WTC11 (cell line): ENCODE results near the gene FBXL7. TPM values are rescaled to one million over a fixed set of nuclear protein-coding genes. Genes with fewer than 3 reads are reported as not detected.

Experiments
- ATAC-seq: fragments of 200-7000 bp; cut with Tn5 transposase; 2 replicates; pipeline ENCODE4 v1.10.0; 2021; ENCODE audit warnings: mild to moderate bottlenecking, moderate library complexity
- CTCF ChIA-PET: fragments of 300-600 bp; sonication (Branson Sonifier 250); formaldehyde crosslinking; loops from one replicate; lab custom pipeline; 2021; ENCODE audit warnings: antibody characterized with exemption; lab: Charles Lee
- POLR2A ChIA-PET: fragments of 350-600 bp; sonication (Branson Sonifier 250); formaldehyde crosslinking; loops from one replicate; lab custom pipeline; 2021; ENCODE audit warnings: antibody characterized with exemption; lab: Charles Lee
- DNase-seq: peaks from one replicate; pipeline ENCODE4 v3.0.0; 2021; ENCODE audit warnings: low spot score
- H3K27ac Mint-ChIP-seq: 2 replicates; pipeline ENCODE4 v1.8.0; 2021; ENCODE audit warnings: mixed read lengths
- H3K27me3 Mint-ChIP-seq: 2 replicates; pipeline ENCODE4 v1.8.0; 2021; ENCODE audit warnings: low read depth, mild to moderate bottlenecking, moderate library complexity, mixed read lengths
- H3K36me3 Mint-ChIP-seq: 2 replicates; pipeline ENCODE4 v1.8.0; 2021; ENCODE audit warnings: mixed read lengths
- H3K4me1 Mint-ChIP-seq: 2 replicates; pipeline ENCODE4 v1.8.0; 2022; ENCODE audit warnings: mixed read lengths
- H3K4me3 Mint-ChIP-seq: 2 replicates; pipeline ENCODE4 v1.8.0; 2021; ENCODE audit warnings: mild to moderate bottlenecking, moderate library complexity, mixed read lengths
- H3K9me3 Mint-ChIP-seq: 2 replicates; pipeline ENCODE4 v1.8.0; 2021; ENCODE audit warnings: mixed read lengths
- ATF1 ChIP-seq: sonication (generic); formaldehyde crosslinking; IDR thresholded peaks from 2 replicates; pipeline ENCODE4 v1.8.1; 2023; ENCODE audit warnings: mild to moderate bottlenecking, moderate library complexity, missing genetic modification reagents
- CREM ChIP-seq: sonication (generic); formaldehyde crosslinking; IDR thresholded peaks from 2 replicates; pipeline ENCODE4 v1.8.1; 2022; ENCODE audit warnings: mild to moderate bottlenecking, missing genetic modification reagents, moderate library complexity
- FOXK1 ChIP-seq: sonication (generic); formaldehyde crosslinking; IDR thresholded peaks from 2 replicates; pipeline ENCODE4 v1.8.0; 2022; ENCODE audit warnings: mild to moderate bottlenecking, moderate library complexity, missing genetic modification reagents
- GTF2I ChIP-seq: fragments of 250-450 bp; sonication (Bioruptor Pico); conservative IDR thresholded peaks from 2 replicates; pipeline ENCODE4 v1.4.0; 2021; ENCODE audit warnings: mild to moderate bottlenecking
- JUN ChIP-seq: sonication (generic); formaldehyde crosslinking; IDR thresholded peaks from 2 replicates; pipeline ENCODE4 v1.8.0; 2023; ENCODE audit warnings: mild to moderate bottlenecking, missing genetic modification reagents
- MXD4 ChIP-seq: fragments of 250-450 bp; sonication (Bioruptor Pico); IDR thresholded peaks from 2 replicates; pipeline ENCODE4 v1.8.0; 2021; ENCODE audit warnings: mild to moderate bottlenecking, moderate library complexity, borderline replicate concordance
- SMAD3 ChIP-seq: sonication (generic); formaldehyde crosslinking; IDR thresholded peaks from 2 replicates; pipeline ENCODE4 v1.8.0; 2022; ENCODE audit warnings: missing genetic modification reagents, mild to moderate bottlenecking, borderline replicate concordance
- SMAD4 ChIP-seq: sonication (generic); formaldehyde crosslinking; IDR thresholded peaks from 2 replicates; pipeline ENCODE4 v1.8.0; 2022; ENCODE audit warnings: mild to moderate bottlenecking, missing genetic modification reagents
- TP53 ChIP-seq: sonication (generic); formaldehyde crosslinking; IDR thresholded peaks from 2 replicates; pipeline ENCODE4 v1.8.1; 2023; ENCODE audit warnings: mild to moderate bottlenecking, missing genetic modification reagents
- ZNF232 ChIP-seq: sonication (generic); formaldehyde crosslinking; IDR thresholded peaks from 2 replicates; pipeline ENCODE4 v1.8.0; 2022; ENCODE audit warnings: mild to moderate bottlenecking, missing genetic modification reagents
- ZNF263 ChIP-seq: sonication (generic); formaldehyde crosslinking; IDR thresholded peaks from 2 replicates; pipeline ENCODE4 v1.8.1; 2022; ENCODE audit warnings: low read depth, mild to moderate bottlenecking, moderate library complexity, missing genetic modification reagents
- ZNF317 ChIP-seq: sonication (generic); formaldehyde crosslinking; IDR thresholded peaks from 2 replicates; pipeline ENCODE4 v1.8.1; 2023; ENCODE audit warnings: low read depth, mild to moderate bottlenecking, moderate library complexity, missing genetic modification reagents, borderline replicate concordance
- total RNA-seq: library from RNA; stranded (reverse); gene quantifications from 3 replicates; pipeline ENCODE4 v1.2.3, GENCODE V29; 2021
- TF ChIP-seq, protein P1 (sequence below): sonication (generic); formaldehyde crosslinking; IDR thresholded peaks from 2 replicates; pipeline ENCODE4 v1.8.1; 2023; ENCODE audit warnings: mild to moderate bottlenecking, missing genetic modification reagents
- TF ChIP-seq, protein P2 (sequence below): sonication (generic); formaldehyde crosslinking; IDR thresholded peaks from 2 replicates; pipeline ENCODE4 v1.8.1; 2023; ENCODE audit warnings: mild to moderate bottlenecking, missing genetic modification reagents, borderline replicate concordance
- TF ChIP-seq, protein P3 (sequence below): fragments of 250-450 bp; sonication (Bioruptor Pico); IDR thresholded peaks from 2 replicates; pipeline ENCODE4 v1.9.0; 2021; ENCODE audit warnings: mild to moderate bottlenecking
- TF ChIP-seq, protein P4 (sequence below): fragments of 250-450 bp; sonication (Bioruptor Pico); IDR thresholded peaks from 2 replicates; pipeline ENCODE4 v2.1.2; 2022; ENCODE audit warnings: mild to moderate bottlenecking, moderate library complexity
- TF ChIP-seq, protein P5 (sequence below): sonication (generic); formaldehyde crosslinking; conservative IDR thresholded peaks from 2 replicates; pipeline ENCODE4 v1.8.1; 2023; ENCODE audit warnings: mild to moderate bottlenecking, low read depth, missing genetic modification reagents, moderate library complexity
- TF ChIP-seq, protein P6 (sequence below): sonication (generic); formaldehyde crosslinking; IDR thresholded peaks from 2 replicates; pipeline ENCODE4 v1.8.0; 2022; ENCODE audit warnings: mild to moderate bottlenecking, missing genetic modification reagents

The FBXL7 gene
- total RNA-seq, 1 experiment from 2014 or later, result 13.8 TPM

DNA sequence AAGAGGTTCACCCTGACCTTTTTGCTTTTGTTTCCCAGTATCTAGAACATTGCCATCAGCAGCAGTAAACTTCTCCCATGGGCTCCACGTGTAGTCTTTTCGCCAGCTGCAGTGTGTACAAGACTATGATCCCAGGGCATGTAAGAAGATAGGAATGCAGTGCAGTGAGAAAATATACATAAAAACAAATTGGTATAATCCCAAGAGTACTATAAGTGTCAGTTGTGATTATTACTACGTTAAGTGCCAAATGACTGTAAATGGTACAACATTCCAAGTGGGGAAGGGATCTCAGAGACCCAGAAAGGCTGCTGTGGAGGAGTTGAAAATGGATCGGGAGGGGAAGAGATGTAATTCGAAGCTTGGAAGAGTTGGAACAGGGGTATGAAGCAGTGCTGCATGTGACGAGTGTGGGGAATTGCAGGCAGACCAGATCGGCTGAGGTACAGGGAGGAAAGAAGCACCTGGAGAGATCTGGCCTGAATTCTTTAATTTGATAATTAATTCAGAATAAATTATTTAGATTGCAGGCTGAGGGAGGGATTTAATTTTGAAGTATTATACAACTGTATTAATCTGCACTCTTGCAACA, 95.1 kb downstream of the FBXL7 start:
- no peaks in the 10 kb centered on the region for H3K27me3 Mint-ChIP-seq
- no peak overlapping the region for H3K4me3 Mint-ChIP-seq
- DNase-seq (no peak), ATAC-seq (peak; percentile 88)
- TF ChIP-seq, protein P1, sequence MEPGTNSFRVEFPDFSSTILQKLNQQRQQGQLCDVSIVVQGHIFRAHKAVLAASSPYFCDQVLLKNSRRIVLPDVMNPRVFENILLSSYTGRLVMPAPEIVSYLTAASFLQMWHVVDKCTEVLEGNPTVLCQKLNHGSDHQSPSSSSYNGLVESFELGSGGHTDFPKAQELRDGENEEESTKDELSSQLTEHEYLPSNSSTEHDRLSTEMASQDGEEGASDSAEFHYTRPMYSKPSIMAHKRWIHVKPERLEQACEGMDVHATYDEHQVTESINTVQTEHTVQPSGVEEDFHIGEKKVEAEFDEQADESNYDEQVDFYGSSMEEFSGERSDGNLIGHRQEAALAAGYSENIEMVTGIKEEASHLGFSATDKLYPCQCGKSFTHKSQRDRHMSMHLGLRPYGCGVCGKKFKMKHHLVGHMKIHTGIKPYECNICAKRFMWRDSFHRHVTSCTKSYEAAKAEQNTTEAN (CRISPR knock-in tag), result no peak
- no peak for TF ChIP-seq FOXK1 (CRISPR knock-in tag)
- no peak for TF ChIP-seq CREM
- TF ChIP-seq, protein P2, sequence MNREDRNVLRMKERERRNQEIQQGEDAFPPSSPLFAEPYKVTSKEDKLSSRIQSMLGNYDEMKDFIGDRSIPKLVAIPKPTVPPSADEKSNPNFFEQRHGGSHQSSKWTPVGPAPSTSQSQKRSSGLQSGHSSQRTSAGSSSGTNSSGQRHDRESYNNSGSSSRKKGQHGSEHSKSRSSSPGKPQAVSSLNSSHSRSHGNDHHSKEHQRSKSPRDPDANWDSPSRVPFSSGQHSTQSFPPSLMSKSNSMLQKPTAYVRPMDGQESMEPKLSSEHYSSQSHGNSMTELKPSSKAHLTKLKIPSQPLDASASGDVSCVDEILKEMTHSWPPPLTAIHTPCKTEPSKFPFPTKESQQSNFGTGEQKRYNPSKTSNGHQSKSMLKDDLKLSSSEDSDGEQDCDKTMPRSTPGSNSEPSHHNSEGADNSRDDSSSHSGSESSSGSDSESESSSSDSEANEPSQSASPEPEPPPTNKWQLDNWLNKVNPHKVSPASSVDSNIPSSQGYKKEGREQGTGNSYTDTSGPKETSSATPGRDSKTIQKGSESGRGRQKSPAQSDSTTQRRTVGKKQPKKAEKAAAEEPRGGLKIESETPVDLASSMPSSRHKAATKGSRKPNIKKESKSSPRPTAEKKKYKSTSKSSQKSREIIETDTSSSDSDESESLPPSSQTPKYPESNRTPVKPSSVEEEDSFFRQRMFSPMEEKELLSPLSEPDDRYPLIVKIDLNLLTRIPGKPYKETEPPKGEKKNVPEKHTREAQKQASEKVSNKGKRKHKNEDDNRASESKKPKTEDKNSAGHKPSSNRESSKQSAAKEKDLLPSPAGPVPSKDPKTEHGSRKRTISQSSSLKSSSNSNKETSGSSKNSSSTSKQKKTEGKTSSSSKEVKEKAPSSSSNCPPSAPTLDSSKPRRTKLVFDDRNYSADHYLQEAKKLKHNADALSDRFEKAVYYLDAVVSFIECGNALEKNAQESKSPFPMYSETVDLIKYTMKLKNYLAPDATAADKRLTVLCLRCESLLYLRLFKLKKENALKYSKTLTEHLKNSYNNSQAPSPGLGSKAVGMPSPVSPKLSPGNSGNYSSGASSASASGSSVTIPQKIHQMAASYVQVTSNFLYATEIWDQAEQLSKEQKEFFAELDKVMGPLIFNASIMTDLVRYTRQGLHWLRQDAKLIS (CRISPR knock-in tag), result no peak
- TF ChIP-seq JUN (CRISPR knock-in tag), result no peak
- TF ChIP-seq, protein P3, sequence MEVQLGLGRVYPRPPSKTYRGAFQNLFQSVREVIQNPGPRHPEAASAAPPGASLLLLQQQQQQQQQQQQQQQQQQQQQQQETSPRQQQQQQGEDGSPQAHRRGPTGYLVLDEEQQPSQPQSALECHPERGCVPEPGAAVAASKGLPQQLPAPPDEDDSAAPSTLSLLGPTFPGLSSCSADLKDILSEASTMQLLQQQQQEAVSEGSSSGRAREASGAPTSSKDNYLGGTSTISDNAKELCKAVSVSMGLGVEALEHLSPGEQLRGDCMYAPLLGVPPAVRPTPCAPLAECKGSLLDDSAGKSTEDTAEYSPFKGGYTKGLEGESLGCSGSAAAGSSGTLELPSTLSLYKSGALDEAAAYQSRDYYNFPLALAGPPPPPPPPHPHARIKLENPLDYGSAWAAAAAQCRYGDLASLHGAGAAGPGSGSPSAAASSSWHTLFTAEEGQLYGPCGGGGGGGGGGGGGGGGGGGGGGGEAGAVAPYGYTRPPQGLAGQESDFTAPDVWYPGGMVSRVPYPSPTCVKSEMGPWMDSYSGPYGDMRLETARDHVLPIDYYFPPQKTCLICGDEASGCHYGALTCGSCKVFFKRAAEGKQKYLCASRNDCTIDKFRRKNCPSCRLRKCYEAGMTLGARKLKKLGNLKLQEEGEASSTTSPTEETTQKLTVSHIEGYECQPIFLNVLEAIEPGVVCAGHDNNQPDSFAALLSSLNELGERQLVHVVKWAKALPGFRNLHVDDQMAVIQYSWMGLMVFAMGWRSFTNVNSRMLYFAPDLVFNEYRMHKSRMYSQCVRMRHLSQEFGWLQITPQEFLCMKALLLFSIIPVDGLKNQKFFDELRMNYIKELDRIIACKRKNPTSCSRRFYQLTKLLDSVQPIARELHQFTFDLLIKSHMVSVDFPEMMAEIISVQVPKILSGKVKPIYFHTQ (CRISPR knock-in tag), result no peak
- peaks cover 31% of the 10 kb centered on the region for H3K4me1 Mint-ChIP-seq
- POLR2A ChIA-PET, result interaction anchor here (0.6 kb wide), 1 partner anchor 749 kb away, joined by 7 read pairs; no protein-coding TSS in a partner anchor
- CTCF ChIA-PET, result interaction anchor here (0.9 to 1.3 kb wide), 4 partner anchors 16 to 93 kb away, joined by 3 to 5 read pairs (median 3); no protein-coding TSS in a partner anchor
- no peaks in the 10 kb centered on the region; the same call in 1 of the 2 replicates for H3K36me3 Mint-ChIP-seq
- H3K27ac Mint-ChIP-seq, result no peak overlapping the region
- H3K9me3 Mint-ChIP-seq, result peaks cover 5% of the 10 kb centered on the region

DNA sequence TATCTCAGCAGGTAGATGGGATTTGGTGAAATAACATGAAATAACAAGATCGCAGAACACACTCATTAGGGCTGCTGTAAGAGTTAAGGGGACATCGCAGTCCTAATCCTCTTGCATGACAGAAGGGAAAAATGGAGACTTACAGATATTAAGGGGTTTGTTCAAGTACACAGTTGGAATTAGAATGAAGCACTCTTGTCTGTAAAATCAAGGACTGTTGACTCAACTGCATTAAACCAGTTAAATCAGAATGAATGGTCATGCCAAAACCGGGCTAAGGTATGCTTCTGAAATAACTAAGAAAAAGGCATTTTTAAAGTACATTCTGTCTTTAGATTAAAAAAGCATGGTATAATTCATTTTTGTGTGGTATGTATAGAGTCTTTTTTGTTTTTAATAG, 95.9 kb downstream of the FBXL7 start:
- no peak for DNase-seq
- POLR2A ChIA-PET, result no interaction called here
- Mint-ChIP-seq H3K4me3 (no peak overlapping the region), H3K9me3 (no peaks in the 10 kb centered on the region), H3K27ac (no peak overlapping the region), H3K36me3 (no peaks in the 10 kb centered on the region; the same call in 1 of the 2 replicates), H3K27me3 (no peaks in the 10 kb centered on the region), H3K4me1 (peaks cover 40% of the 10 kb centered on the region)
- TF ChIP-seq SMAD4 (CRISPR knock-in tag), result no peak
- no peak for TF ChIP-seq SMAD3 (CRISPR knock-in tag)
- TF ChIP-seq, protein P4, sequence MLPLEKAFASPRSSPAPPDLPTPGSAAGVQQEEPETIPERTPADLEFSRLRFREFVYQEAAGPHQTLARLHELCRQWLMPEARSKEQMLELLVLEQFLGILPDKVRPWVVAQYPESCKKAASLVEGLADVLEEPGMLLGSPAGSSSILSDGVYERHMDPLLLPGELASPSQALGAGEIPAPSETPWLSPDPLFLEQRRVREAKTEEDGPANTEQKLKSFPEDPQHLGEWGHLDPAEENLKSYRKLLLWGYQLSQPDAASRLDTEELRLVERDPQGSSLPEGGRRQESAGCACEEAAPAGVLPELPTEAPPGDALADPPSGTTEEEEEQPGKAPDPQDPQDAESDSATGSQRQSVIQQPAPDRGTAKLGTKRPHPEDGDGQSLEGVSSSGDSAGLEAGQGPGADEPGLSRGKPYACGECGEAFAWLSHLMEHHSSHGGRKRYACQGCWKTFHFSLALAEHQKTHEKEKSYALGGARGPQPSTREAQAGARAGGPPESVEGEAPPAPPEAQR (CRISPR knock-in tag), result no peak
- no peak for TF ChIP-seq TP53 (CRISPR knock-in tag)
- TF ChIP-seq, protein P5, sequence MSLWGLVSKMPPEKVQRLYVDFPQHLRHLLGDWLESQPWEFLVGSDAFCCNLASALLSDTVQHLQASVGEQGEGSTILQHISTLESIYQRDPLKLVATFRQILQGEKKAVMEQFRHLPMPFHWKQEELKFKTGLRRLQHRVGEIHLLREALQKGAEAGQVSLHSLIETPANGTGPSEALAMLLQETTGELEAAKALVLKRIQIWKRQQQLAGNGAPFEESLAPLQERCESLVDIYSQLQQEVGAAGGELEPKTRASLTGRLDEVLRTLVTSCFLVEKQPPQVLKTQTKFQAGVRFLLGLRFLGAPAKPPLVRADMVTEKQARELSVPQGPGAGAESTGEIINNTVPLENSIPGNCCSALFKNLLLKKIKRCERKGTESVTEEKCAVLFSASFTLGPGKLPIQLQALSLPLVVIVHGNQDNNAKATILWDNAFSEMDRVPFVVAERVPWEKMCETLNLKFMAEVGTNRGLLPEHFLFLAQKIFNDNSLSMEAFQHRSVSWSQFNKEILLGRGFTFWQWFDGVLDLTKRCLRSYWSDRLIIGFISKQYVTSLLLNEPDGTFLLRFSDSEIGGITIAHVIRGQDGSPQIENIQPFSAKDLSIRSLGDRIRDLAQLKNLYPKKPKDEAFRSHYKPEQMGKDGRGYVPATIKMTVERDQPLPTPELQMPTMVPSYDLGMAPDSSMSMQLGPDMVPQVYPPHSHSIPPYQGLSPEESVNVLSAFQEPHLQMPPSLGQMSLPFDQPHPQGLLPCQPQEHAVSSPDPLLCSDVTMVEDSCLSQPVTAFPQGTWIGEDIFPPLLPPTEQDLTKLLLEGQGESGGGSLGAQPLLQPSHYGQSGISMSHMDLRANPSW (CRISPR knock-in tag), result no peak
- TF ChIP-seq ATF1 (CRISPR knock-in tag), result no peak
- no peak for TF ChIP-seq ZNF263
- no peak for TF ChIP-seq MXD4 (CRISPR knock-in tag)
- no peak for TF ChIP-seq ZNF317 (CRISPR knock-in tag)
- no peak for TF ChIP-seq GTF2I
- TF ChIP-seq, protein P6, sequence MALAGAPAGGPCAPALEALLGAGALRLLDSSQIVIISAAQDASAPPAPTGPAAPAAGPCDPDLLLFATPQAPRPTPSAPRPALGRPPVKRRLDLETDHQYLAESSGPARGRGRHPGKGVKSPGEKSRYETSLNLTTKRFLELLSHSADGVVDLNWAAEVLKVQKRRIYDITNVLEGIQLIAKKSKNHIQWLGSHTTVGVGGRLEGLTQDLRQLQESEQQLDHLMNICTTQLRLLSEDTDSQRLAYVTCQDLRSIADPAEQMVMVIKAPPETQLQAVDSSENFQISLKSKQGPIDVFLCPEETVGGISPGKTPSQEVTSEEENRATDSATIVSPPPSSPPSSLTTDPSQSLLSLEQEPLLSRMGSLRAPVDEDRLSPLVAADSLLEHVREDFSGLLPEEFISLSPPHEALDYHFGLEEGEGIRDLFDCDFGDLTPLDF (CRISPR knock-in tag), result no peak
- TF ChIP-seq ZNF232 (CRISPR knock-in tag), result no peak
- ATAC-seq, result no peak
- CTCF ChIA-PET, result interaction anchor here (1.1 kb wide), 1 partner anchor 94 kb away, joined by 3 read pairs; no protein-coding TSS in a partner anchor
